HG02884 (cell line): ENCODE results near the gene LIN37.
A peak's percentile ranks its signal among the peaks of the same experiment; 100 is the strongest.

Experiments used
- ATAC-seq: cut with Tn5 transposase; IDR thresholded peaks from one replicate; pipeline ENCODE4 v1.9.1; 2021; ENCODE audit warnings: mild to moderate bottlenecking, moderate library complexity; ENCODE audit not compliant: unreplicated experiment

Gene LIN37

GRCh38 chr19:35751839-35752745, 3.7 kb downstream of the LIN37 start:
- no peak for ATAC-seq

GRCh38 chr19:35752746-35753350, 4.5 kb downstream of the LIN37 start:
- ATAC-seq: no peak

GRCh38 chr19:35753634-35754369, 5.4 kb downstream of the LIN37 start:
- no peak for ATAC-seq

GRCh38 chr19:35754370-35755130, 6.2 kb downstream of the LIN37 start:
- ATAC-seq: no peak

- ATAC-seq: no peak
Measured at GRCh38 chr19:35755131-35755549, 6.8 kb downstream of the LIN37 start.

- ATAC-seq: no peak
Measured at GRCh38 chr19:35755550-35756376, 7.4 kb downstream of the LIN37 start.

GRCh38 chr19:35756377-35757230, 8.2 kb downstream of the LIN37 start, which contains the start of gene HSPB6:
Gene HSPB6, minus strand, starts transcription at chr19:35757029. Its CDS starts 21 bp downstream, at chr19:35757008.
- no peak for ATAC-seq

GRCh38 chr19:35757231-35757748, 8.9 kb downstream of the LIN37 start:
- ATAC-seq: no peak

- peak; percentile 92 for ATAC-seq
Measured at GRCh38 chr19:35757749-35758608, 9.6 kb downstream of the LIN37 start, which contains the start of gene PROSER3. Gene PROSER3, plus strand, starts transcription at chr19:35758176. Its CDS starts 40 bp downstream, at chr19:35758216.

- ATAC-seq: no peak
Measured at GRCh38 chr19:35759697-35760096, 11.3 kb downstream of the LIN37 start.

GRCh38 chr19:35760711-35761349, 12.5 kb downstream of the LIN37 start:
- ATAC-seq: no peak

- ATAC-seq: no peak
Measured at GRCh38 chr19:35764432-35765315, 16.3 kb downstream of the LIN37 start.

GRCh38 chr19:35766571-35767104, 18.3 kb downstream of the LIN37 start:
- no peak for ATAC-seq

GRCh38 chr19:35767288-35768081, 19.1 kb downstream of the LIN37 start:
- ATAC-seq: no peak

GRCh38 chr19:35768082-35768421, 19.7 kb downstream of the LIN37 start:
- ATAC-seq: no peak
